Gastrocnemius medialis (tissue), 4 donors: Measurements from ENCODE around the gene COL21A1.

Source experiments
- POLR2A ChIP-seq, 2 donors: fragments of 450-650 bp; IDR thresholded peaks; one replicate each; pipeline ENCODE4 v1.6.1; 2017; ENCODE audit warnings: antibody characterized with exemption in 2 of 2, mild to moderate bottlenecking in 2 of 2, moderate library complexity in 2 of 2
- TF ChIP-seq, protein P1 (sequence below), 5 experiments: fragments of 450-650 bp in 3 of 5; fragments of 200-600 bp in 2 of 5; sonication (generic) in 2 of 5; IDR thresholded peaks in 4 of 5; conservative IDR thresholded peaks in 1 of 5; 1 replicate in 4 of 5; 2 replicates in 1 of 5; pipeline ENCODE4 v1.5.1; 2016 to 2019; ENCODE audit warnings: antibody characterized with exemption in 5 of 5, mild to moderate bottlenecking in 3 of 5, moderate library complexity in 3 of 5

DNA sequence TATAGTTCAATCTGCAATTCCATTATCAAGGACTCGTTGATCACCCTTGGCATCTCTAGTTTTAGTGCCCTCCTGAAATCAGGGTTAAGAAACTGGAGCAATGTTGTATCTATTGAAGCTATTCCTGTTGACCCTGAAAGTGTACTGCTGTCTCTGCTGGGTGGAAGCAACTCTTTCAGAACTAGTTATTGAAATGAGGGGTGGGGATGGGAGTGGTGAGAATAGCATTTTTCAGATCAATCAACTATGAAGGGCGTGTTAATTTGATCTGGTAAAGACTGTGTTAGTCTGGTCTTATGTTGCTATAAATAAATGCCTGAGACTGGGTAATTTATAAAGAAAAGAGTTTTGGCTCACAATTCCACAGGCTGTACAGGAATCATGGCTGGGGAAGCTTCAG lies 219.5 kb downstream of the COL21A1 start:
- no peak for TF ChIP-seq POLR2A (IDR thresholded peaks at IDR 0.05)
- TF ChIP-seq, protein P1, sequence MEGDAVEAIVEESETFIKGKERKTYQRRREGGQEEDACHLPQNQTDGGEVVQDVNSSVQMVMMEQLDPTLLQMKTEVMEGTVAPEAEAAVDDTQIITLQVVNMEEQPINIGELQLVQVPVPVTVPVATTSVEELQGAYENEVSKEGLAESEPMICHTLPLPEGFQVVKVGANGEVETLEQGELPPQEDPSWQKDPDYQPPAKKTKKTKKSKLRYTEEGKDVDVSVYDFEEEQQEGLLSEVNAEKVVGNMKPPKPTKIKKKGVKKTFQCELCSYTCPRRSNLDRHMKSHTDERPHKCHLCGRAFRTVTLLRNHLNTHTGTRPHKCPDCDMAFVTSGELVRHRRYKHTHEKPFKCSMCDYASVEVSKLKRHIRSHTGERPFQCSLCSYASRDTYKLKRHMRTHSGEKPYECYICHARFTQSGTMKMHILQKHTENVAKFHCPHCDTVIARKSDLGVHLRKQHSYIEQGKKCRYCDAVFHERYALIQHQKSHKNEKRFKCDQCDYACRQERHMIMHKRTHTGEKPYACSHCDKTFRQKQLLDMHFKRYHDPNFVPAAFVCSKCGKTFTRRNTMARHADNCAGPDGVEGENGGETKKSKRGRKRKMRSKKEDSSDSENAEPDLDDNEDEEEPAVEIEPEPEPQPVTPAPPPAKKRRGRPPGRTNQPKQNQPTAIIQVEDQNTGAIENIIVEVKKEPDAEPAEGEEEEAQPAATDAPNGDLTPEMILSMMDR (IDR thresholded peaks at IDR 0.05 in 4 of 5, conservative IDR thresholded peaks at IDR 0.05 in 1 of 5): no peak
